Hepatocyte (in vitro differentiated cells): ENCODE data around the gene MAD1L1.

Experiments
- EZH2phosphoT487 ChIP-seq: fragments of 200-600 bp; sonication (generic); IDR thresholded peaks from one replicate; pipeline ENCODE4 v1.6.1; 2018; ENCODE audit warnings: antibody characterized with exemption, mild to moderate bottlenecking, low read depth, moderate library complexity; ENCODE audit not compliant: unreplicated experiment, severe bottlenecking
- TF ChIP-seq, protein P1 (sequence below): fragments of 200-600 bp; sonication (generic); IDR thresholded peaks from 2 replicates; pipeline ENCODE4 v1.5.1; 2016; ENCODE audit warnings: antibody characterized with exemption, mild to moderate bottlenecking; ENCODE audit not compliant: poor library complexity

DNA sequence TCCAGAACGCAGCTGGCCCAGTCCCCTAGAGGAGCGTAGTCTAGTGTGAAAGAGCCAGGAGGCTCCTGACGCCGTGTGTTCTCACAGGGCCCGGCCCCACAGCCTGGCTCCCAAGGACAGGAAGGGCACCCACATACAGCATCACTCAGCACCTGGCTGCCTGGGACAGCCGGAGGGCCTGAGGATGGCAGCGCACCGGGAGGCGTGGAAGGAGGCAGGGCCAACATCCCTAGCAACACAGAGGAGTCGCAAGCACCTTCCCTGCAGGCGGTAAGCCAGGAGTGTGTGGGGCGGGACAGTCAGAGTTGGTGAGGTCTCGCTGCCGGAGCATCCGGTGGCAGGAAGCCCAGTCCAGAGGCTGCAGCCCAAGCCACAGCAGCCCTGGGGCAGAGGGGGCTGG lies 125.8 kb downstream of the MAD1L1 start:
- TF ChIP-seq, protein P1, sequence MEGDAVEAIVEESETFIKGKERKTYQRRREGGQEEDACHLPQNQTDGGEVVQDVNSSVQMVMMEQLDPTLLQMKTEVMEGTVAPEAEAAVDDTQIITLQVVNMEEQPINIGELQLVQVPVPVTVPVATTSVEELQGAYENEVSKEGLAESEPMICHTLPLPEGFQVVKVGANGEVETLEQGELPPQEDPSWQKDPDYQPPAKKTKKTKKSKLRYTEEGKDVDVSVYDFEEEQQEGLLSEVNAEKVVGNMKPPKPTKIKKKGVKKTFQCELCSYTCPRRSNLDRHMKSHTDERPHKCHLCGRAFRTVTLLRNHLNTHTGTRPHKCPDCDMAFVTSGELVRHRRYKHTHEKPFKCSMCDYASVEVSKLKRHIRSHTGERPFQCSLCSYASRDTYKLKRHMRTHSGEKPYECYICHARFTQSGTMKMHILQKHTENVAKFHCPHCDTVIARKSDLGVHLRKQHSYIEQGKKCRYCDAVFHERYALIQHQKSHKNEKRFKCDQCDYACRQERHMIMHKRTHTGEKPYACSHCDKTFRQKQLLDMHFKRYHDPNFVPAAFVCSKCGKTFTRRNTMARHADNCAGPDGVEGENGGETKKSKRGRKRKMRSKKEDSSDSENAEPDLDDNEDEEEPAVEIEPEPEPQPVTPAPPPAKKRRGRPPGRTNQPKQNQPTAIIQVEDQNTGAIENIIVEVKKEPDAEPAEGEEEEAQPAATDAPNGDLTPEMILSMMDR: no peak
- no peak for TF ChIP-seq EZH2phosphoT487
